GM23248 (cell line): ENCODE data around the gene SCO2.

Source experiments
- EZH2 ChIP-seq: fragments of 200-600 bp; sonication (generic); IDR thresholded peaks from 2 replicates; pipeline ENCODE4 v1.6.1; 2018; ENCODE audit warnings: antibody characterized with exemption, mild to moderate bottlenecking; ENCODE audit not compliant: insufficient read depth, poor library complexity, severe bottlenecking
- EZH2phosphoT487 ChIP-seq: fragments of 200-600 bp; sonication (generic); IDR thresholded peaks from 2 replicates; pipeline ENCODE4 v1.6.1; 2018; ENCODE audit warnings: antibody characterized with exemption, moderate library complexity, mild to moderate bottlenecking, low read depth; ENCODE audit not compliant: insufficient read depth

DNA sequence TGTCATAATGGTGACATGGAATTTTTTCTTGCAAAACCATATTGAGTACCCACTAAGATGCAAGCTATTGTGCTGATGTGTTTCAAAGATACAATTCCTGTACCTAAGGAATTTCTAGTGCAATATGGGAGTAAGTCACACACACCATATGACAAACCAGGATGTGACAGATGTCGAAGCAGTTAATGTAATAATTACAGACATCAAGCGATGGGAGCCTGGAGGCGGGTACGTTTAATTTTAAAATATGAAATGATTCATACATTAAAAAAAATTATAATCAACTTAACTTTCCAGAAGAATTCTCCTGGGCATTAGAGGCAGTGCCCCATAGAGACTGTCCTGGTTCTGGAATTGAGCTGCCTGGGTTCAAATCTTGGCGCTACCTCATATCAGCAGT is 31.3 kb upstream of the SCO2 start:
- no peak for TF ChIP-seq EZH2
- TF ChIP-seq EZH2phosphoT487, result no peak
